ENCODE measurements around the gene RPL35. TPM values are rescaled to one million over a fixed set of nuclear protein-coding genes. Genes with fewer than 3 reads are reported as not detected.

Gene RPL35
- total RNA-seq, 4 donors from 2014 or later, result 913 to 5,275 (median 2,170) TPM

DNA sequence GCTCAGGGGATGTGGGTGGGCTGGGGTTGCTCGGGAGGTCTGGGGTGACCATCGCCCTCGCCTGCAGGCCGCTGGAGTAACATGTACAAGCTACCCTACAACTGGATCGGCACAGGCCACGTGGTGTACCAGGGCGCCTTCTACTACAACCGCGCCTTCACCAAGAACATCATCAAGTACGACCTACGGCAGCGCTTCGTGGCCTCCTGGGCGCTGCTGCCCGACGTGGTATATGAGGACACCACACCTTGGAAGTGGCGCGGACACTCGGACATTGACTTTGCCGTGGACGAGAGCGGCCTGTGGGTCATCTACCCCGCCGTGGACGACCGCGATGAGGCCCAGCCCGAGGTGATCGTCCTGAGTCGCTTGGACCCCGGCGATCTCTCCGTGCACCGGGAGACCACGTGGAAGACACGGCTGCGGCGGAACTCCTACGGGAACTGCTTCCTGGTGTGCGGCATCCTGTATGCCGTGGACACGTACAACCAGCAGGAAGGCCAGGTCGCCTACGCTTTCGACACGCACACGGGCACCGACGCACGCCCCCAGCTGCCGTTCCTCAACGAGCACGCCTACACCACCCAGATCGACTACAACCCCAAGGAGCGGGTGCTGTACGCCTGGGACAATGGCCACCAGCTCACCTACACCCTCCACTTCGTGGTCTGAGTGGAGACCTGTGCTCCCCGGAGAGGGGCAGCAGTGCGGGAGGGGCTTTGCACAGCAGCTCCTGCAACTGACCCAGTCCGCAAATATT lies 51.8 kb downstream of the RPL35 start:
- H3K36me3 ChIP-seq, result no peaks in the 10 kb centered on the region
- intact Hi-C loops (cut with DNase I; ENCODE audit: low total_unique reads), result no loop called here
- peak overlapping the region; percentile 84 to 89 for H3K27ac ChIP-seq
- H3K9me3 ChIP-seq, result no peaks in the 10 kb centered on the region
- TF ChIP-seq, protein P1, sequence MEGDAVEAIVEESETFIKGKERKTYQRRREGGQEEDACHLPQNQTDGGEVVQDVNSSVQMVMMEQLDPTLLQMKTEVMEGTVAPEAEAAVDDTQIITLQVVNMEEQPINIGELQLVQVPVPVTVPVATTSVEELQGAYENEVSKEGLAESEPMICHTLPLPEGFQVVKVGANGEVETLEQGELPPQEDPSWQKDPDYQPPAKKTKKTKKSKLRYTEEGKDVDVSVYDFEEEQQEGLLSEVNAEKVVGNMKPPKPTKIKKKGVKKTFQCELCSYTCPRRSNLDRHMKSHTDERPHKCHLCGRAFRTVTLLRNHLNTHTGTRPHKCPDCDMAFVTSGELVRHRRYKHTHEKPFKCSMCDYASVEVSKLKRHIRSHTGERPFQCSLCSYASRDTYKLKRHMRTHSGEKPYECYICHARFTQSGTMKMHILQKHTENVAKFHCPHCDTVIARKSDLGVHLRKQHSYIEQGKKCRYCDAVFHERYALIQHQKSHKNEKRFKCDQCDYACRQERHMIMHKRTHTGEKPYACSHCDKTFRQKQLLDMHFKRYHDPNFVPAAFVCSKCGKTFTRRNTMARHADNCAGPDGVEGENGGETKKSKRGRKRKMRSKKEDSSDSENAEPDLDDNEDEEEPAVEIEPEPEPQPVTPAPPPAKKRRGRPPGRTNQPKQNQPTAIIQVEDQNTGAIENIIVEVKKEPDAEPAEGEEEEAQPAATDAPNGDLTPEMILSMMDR (IDR thresholded peaks at IDR 0.05), result no peak
- TF ChIP-seq POLR2A (IDR thresholded peaks at IDR 0.05), result no peak
- DNase-seq, result no peak
- no peaks in the 10 kb centered on the region for H3K27me3 ChIP-seq
- no peak overlapping the region for H3K4me3 ChIP-seq
- H3K4me1 ChIP-seq, result peaks cover 0 to 10% of the 10 kb centered on the region in 2 donors

DNA sequence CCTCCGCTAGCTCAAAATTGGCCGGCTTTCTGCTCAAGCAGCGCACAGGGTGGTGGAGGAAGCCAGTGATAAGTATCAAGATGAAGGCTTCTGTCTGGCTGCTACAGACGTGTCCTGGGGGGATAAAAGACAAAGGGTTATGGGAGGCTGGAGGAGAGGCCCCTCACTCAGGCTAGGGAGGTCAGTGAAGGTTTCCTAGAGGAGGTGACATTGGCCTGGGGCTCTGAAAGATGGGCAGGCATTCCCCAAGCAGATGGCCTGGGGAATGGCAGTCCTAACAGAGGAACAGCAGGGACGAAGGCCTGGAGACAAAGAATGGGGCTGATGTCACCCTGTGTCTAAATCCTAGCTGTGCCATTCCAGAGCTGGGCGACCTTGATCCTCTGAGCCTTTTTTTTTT lies 52.5 kb downstream of the RPL35 start:
- H3K4me1 ChIP-seq, result peaks cover 0 to 10% of the 10 kb centered on the region in 2 donors
- H3K27ac ChIP-seq, result no peak overlapping the region
- H3K36me3 ChIP-seq, result no peaks in the 10 kb centered on the region

DNA sequence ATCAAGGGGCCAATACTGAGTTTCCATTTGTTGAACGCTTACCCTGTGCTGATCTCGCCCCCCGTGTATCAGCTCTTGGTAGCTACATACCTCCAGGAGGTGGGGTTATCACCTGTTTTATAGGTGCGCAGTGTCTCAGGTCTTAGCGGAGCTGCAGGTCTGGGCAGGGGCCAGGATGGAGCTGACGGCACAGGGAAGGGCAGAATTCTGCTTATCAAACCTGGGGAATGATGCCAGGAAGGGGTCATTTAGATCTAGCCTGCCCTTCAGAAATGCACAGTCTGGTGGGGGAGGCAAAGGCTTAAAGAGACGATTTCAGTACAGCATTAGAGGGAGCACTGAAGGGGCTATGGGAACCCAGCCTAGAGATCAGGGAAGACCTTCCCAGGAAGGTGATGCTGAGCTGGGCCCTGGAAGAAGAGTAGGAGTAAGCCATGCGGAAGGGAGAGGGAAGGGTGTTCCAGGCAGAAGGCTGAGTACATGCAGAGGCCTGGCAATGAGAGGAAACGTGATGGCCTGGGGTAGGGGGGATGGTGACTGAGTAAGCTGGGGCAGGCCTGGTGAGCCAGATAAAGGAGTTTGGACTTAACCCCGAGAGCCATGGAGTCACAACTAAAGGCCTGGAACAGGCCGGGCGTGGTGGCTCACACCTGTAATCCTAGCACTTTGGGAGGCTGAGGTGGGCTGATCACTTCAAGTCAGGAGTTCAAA lies 53.4 kb downstream of the RPL35 start:
- no peak for DNase-seq
- intact Hi-C loops (cut with DNase I; ENCODE audit: low total_unique reads), result no loop called here
- TF ChIP-seq POLR2A (IDR thresholded peaks at IDR 0.05), result no peak
- TF ChIP-seq, protein P1 (IDR thresholded peaks at IDR 0.05), result no peak

More for the DNA sequence above, 52.5 kb downstream of the RPL35 start:
- H3K9me3 ChIP-seq, result no peaks in the 10 kb centered on the region
- TF ChIP-seq, protein P1 (IDR thresholded peaks at IDR 0.05), result no peak
- TF ChIP-seq POLR2A (IDR thresholded peaks at IDR 0.05), result no peak
- H3K27me3 ChIP-seq, result no peaks in the 10 kb centered on the region
- no peak overlapping the region for H3K4me3 ChIP-seq
- intact Hi-C loops (cut with DNase I; ENCODE audit: low total_unique reads), result no loop called here
- no peak for DNase-seq

More for the DNA sequence above, 53.4 kb downstream of the RPL35 start:
- Histone ChIP-seq H3K9me3 (no peaks in the 10 kb centered on the region), H3K4me1 (peaks cover 0 to 10% of the 10 kb centered on the region in 2 donors), H3K27ac (no peak overlapping the region), H3K4me3 (no peak overlapping the region), H3K27me3 (no peaks in the 10 kb centered on the region), H3K36me3 (no peaks in the 10 kb centered on the region)

Small RNA genes within 50 kb of the gene (small RNA-seq; reads per million reads assigned to genes)
- gene RNU4-82P, result not detected

Other genes with a start within 250 kb of the RPL35 start
- gene NR6A1, start 90.6 kb downstream of the RPL35 start, total RNA-seq, result 1 to 10 TPM in 2 of 4 donors, under 1 TPM in 1, not detected in 1; under 0.01 to 2.6 (median 1.3) TPM
- gene OLFML2A, start 84.8 kb downstream of the RPL35 start, total RNA-seq, result 10 to 100 TPM; 21.3 to 86.5 (median 71.8) TPM
- gene WDR38, start 8.5 kb downstream of the RPL35 start, total RNA-seq, result 1 to 10 TPM in 1 of 4 donors, under 1 TPM in 1, not detected in 2; 0.79 to 1.9 TPM
- gene ARPC5L, start 173 bp upstream of the RPL35 start, total RNA-seq, result 10 to 100 TPM in 1 of 4 donors, 1 to 10 TPM in 3; 1.0 to 18.3 (median 5.6) TPM
- 10 to 100 TPM in 3 of 4 donors, 1 to 10 TPM in 1; 6.7 to 25.7 (median 15.4) TPM for gene GOLGA1, start 79.1 kb upstream of the RPL35 start, total RNA-seq